M059J (cell line): ENCODE measurements around the gene TMEM223. TPM values are rescaled to one million over a fixed set of nuclear protein-coding genes. Genes with fewer than 3 reads are reported as not detected.
"Not testable (repeated sequence)": the region's sequence is repeated elsewhere in the genome, so short reads cannot be mapped to it uniquely, and the experiment has no call there.

Source experiments
- DNase-seq: peaks from one replicate; pipeline ENCODE4 v3.0.0-alpha.2; 2012; ENCODE audit warnings: low read depth
- total RNA-seq: library from RNA; depleted of rRNA; stranded (reverse); fragments of >200 nt; shearing (Covaris generic); gene quantifications from 2 replicates; pipeline ENCODE4 v1.2.3, GENCODE V29; 2014; rRNA removed

The TMEM223 gene, protein sequence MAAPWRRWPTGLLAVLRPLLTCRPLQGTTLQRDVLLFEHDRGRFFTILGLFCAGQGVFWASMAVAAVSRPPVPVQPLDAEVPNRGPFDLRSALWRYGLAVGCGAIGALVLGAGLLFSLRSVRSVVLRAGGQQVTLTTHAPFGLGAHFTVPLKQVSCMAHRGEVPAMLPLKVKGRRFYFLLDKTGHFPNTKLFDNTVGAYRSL
- 38.7 and 41.7 TPM in 2 replicates for total RNA-seq

DNA sequence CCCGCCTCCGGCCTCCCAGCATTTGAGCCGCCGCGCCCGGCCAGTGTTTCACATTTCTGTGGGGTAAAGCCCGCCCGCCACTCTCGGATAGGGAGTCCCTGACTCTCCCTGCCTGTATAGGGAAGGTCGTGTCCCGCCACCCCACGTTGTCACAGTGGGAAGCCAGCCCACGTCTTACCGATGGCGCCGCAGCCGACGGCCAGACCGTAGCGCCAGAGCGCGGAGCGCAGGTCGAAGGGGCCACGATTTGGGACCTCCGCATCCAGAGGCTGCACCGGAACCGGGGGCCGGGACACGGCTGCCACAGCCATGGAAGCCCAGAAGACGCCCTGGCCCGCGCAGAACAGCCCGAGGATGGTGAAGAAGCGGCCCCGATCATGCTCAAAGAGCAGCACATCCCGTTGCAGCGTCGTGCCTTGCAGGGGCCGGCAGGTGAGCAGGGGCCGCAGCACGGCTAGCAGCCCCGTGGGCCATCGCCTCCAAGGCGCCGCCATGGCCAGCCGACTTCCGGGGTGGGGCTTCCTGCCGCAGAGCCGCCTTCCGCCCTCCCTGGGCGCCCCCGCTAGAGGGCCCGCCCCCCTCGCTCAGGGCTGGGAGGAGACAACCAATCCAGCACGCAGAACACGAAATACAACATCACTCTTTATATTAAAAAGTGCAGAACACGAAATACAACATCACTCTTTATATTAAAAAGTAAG lies at the start of gene TMEM223:
TSS of gene TMEM223 (minus strand) at position 506 of the 701 bp plus-strand sequence. CDS start at position 494, 12 bp downstream.
- peak; percentile 82 for DNase-seq

DNA sequence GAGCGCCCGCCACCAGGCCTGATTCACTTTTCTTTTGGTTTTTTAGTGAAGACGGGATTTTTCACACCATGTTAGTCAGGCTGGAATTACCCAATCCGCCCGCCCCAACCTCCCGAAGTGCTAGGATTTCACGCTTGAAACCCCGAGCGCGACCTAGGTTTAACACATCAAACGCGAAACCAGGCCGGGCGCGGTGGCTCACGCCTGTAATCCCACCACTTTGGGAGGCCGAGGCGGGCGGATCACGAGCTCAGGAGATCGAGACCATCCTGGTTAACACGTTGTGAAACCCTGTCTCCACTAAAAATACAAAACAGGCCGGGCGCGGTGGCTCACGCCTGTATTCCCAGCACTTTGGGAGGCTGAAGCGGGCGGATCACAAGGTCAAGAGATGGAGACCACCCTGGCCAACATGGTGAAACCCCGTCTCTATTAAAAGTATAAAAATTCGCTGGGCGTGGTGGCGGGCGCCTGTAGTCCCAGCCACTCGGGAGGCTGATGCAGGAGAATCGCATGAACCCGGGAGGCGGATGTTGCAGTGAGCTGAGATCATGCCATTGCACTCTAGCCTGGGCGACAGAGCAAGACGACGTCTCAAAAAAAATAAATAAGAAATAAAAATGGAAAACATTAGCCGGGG lies 49.0 kb upstream of the TMEM223 start:
- DNase-seq, result peak; percentile 95

DNA sequence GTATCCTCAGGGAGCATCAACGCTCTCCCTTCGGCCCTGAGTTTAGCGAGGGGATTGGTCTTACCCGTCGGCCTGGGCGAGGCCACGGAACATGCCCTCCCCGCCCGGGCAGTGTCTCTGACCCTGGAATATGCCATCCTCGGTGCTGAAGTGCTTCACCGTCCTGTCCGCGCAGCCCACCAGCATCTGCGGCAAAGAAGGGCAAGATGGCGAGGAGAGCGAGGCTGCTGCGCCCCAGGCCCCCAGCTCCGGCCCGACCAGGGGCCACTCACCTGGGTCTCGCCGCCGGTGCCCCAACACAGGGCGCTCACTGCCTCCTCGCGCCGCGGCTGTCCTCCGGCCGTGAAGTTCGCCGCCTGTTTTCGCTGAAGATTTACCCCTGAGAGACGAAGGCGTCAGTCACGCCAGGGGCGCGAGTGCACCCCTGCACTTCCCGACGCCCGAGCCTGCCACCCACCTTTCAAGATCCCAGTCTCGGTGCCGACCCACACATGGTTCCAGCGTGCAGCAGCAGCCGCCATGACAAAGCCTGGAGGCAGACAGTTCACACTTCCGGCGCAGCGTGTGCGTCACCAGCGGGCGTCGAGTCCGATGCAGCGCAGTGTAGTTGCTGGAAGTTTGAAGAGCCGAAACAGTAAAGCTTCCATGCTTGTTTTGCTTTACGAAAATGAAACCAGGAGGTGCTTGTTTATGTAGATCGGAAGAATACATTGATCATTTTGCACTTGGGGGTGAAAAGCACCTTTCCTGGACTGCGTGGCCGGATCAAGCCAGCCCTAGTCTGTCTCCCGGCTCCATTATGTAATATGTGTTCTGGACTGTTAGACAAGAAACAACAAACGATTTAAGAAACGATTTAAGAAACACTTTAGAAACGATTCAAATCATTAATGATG lies 47.5 kb upstream of the TMEM223 start, which contains the start of gene WDR74:
TSS of gene WDR74 (minus strand) at position 541 of the 896 bp plus-strand sequence. CDS start at position 521, 20 bp downstream.
- DNase-seq, result peak; percentile 93

DNA sequence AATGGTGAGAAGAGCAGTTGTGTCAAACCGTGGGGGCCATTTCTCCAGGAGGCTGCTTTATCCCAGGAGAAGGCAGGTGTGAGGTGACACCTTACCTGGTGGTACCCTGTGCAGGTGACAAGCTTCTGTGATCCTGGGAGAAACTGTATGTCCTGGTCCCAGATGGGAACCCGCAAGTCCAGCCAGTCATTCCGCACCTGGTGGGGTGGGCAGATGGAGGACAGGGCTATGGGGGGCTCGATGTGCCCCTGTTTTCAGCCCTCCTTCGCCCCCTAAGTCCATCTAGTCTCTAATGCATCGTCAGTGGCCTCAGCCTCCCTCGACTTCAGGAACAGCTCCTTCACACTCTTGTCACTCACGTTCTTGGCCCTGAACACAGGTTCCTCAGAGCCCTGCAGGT lies 43.5 kb upstream of the TMEM223 start:
- DNase-seq, result no peak

DNA sequence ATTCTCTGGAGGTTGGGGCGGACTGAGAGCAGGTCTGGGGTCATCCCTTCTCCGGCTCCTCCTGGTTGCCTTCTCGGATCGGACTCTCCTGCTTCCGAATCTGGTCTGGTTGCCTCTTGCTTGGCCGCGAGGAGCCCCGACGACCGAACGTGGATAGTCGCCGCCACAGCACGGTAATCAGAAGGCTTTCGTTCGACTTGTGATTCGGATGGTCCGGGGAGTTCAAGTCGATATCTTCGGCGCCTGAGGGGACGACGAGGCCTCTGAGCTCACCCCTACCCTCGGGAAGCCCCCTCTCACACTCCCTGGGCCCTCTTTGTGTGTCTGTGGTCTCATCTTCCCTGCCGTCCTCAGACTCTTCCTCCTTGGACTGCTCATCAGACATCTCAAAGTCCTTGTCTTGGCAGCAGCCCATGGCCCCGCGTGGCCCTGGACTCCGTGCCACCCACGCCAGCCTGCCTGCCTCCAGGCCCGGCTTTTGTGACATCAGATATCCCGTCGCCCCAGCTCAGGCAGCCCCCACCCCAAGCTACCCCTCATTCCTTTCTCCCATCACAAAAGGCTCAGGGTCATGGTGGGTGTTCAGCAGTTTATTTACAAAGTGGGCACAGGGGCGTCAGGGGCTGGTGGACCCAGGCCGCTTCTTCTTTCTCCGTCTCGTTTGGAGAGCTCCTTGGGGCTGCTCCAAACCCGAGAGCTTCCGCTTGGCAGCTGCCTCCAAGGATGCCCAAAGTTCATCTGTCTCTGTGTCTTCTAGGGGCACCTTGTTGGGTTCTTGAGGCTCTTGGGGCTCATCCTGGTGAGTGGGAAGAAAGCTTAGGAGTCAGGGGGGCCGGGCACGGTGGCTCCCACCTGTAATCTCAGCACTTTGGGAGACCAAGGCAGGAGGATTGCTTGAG lies 40.8 kb upstream of the TMEM223 start, which contains the start of gene TEX54:
TSS of gene TEX54 (minus strand) at position 506 of the 899 bp plus-strand sequence.
- DNase-seq, result no peak

DNA sequence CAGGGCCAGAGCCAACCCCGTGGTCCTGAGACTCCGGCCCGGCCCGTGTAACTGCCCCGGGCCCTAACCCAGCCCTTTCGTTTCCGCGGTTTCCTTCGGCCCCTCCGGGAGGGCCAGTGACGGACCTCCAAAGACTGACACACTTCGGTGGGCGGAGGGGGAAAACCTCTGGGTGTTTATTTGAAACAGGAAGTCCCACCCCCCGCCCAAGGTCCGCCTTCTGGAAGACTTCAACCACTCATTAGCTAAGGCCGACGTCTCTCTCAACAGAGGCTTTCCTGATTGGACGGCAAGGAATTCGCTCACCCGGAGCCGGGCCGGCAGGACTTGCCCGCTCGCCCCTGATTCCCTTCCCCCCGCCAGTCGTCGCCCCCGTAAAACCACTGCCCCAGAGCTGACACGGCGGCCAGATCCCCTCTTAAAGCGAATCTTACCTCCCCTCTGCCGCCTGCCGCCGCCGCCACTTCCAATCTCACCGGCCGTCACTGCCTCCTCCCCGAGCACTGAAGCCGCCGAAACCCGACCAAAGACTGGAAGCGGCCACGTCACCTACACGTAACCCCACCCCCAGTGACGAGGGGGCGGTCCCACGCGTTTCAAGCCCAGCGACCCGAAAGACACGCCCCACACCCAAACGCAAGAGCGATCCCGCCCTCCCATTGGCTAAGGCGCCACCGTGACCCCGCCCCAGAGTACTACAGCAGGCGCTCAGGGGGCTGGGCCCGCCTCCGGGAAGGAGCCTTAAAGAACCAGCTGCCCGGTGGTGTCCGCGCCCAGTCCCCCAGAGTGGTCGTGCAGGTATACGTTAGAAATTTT lies 39.9 kb upstream of the TMEM223 start, which contains the start of gene STX5:
TSS of gene STX5 (minus strand) at position 532 of the 816 bp plus-strand sequence. CDS start 808 bp downstream, outside the sequence.
- peak; percentile 97 for DNase-seq

DNA sequence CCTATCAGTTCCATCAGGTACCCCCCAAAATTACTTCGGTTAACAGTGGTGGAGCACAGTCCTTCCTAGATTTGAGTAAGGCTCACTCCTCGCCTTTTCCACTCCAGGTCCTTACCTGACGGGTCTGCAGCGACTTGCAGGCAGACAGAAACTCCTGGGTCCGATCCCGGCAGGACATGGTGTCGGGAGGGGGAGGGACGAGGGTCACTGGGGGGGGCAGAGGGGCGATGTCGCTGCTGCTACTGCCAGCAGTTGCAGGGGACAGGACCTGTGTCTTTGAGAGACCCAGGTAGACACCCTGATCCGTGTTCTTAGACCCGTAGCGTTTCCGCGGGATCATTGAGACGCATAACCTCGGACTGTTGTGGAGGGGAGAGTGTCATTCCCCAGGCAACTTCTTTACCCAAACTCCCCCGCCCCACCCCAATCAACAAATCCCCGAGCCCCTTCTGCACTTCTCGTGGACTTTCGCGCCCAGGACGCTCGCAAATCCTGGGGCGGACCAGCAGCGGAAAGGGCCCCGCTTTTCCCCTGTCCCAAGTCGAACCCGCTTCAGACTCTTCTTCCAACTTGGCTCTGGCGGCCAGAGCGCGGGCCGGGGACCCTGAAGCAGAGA lies 39.2 kb upstream of the TMEM223 start:
- DNase-seq, result no peak

DNA sequence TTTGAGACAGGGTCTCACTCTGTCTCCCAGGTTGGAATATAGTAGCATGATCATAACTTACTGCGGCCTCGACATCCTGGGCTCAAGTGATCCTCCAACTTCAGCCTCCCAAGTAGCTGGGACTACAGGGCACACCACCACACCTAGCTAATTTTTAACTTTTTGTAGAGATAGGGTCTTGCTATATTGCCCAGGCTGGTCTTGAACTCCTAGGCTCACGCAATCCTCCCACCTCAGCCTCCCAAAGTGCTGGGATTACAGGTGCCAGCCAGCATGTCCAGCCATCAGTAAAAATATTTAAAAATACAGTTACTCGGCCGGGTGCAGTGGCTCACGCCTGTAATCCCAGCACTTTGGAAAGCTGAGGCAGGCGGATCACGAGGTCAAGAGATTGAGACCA lies 36.3 kb upstream of the TMEM223 start:
- not testable (repeated sequence) for DNase-seq

DNA sequence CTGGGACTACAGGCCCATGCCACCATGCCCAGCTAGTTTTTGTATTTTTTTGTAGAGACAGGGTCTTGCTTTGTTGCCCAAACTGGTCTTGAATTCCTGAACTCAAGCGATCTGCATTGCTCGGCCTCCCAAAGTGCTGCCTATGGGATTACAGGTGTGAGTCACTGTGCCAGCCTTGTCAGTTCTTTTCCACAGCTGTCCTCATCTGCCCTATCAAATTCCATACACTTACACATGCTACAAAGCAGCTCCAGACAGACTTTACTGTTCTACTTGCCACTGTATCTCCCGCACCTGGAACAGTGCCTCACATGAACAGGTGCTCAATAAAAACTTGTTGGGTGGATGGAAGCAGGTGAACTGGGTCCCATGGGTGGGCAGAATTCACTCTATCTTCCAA lies 31.9 kb upstream of the TMEM223 start:
- DNase-seq, result no peak

DNA sequence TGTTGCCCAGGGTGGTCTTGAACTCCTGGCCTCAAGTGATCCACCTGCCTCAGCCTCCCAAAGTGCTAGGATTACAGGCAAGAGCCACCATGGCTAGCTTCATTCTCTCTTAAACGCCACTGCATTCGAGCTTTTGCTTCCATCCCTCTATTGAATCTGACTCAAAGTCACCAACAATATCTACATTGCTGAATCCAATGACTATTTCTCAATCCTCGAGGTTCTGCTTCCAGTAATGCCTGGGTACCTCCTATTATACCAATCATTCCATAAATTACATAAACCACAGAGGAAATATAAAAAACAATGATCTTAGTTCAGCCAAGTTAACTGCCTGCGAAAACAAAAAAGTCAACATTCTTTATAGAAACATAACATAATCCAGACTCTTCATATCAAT lies 25.3 kb upstream of the TMEM223 start:
- DNase-seq, result no peak

DNA sequence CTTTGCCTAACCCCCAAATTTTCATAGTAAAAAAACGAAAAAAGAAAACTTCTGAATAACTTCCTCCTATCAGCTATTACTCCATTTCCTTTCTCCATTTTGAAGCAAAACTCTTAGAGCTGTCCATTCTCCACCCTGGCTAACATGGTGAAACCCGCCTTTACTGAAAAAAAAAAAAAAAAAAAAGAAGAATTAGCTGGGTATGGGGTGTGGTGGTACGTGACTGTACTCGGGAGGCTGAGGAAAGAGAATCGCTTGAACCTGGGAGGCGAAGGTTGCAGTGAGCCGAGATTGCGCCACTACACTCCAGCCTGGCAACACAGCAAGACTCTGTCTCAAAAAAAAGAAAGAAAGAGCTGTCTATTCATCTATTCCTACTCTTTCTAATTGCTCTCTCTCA lies 24.8 kb upstream of the TMEM223 start:
- no peak for DNase-seq

DNA sequence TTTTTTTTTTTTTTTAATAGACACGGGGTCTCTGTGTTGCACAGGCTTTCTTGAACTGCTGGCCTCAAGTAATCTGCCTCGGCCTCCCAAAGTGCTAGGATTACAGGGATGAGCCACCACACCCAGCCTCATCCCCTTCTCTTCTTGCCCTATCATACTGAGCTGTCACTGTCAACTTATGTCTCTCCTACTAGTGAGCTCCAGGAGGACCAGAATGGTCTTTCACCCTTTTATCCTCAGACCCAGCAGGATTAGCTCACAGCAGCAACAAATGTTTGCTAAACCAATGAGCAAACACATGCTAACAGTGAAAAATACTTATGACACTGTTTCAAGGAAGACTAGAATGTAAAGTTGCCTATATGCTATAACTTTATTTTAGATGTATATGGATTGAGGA lies 19.9 kb upstream of the TMEM223 start:
- DNase-seq, result no peak

DNA sequence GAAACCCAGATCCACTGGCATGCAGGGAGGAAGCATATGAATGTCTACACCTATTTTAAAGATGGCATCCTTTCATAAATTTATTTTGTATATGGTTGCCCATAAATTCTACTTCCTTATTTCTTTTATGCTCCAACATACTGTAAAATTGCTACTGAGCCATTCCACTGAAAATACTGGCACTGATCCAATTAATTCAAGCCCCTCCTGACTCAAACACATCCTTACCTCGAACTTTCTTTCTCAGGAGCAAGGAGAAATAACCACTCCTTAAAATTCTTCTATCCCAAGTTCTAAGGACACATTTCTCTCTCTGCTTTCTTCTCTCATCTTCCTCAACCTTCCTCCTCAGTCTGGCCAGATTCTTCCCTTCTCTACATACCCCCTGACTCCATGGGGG lies 18.9 kb upstream of the TMEM223 start:
- no peak for DNase-seq

DNA sequence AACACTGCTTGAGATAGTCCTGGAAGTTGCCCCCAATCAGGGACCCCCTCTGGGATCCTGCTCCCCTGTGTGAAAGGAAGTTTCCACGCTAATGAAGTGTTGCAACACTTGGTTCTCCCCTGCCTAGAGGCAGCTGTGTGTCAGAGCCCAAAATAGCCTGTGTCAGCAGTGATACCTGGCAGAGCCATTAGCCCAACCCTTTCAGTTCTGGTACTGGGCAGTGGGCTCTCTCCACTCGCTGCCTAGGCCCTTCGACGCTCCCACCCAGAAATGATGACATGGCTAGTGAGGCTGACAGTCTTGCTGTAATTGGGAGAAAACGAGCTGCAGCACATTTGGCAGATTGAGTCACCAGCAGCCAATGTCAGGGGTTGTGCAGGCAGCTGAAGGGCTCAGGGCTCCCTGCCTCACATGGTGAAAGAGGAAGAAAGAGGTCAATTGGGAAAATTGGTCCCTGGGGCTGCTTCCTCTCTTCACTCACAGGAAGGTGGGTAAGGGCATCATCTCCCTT lies 14.9 kb upstream of the TMEM223 start:
- DNase-seq, result peak; percentile 40

DNA sequence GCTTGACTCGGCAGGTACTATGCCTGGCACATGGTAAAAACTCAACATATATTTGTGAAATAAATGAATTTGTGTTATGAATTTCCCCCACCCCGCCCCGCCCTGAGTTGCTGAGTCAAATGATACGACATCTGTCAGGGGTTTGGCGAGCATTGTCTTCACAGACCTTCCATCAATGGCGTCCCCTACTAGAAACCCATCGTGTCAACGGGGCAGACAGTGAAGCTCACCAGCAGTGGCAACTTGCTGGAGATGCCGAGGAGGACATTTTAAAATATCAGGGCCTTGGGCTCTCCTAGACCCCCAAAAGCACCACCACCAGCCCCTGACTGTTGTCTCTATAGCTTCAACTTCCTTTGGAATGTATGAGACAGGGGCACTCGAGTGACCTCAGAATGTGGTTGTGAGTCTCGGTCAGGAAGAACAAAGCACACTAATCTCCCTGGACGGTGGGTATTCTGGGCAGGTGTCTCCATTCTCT lies 14.2 kb upstream of the TMEM223 start:
- DNase-seq, result peak; percentile 61

DNA sequence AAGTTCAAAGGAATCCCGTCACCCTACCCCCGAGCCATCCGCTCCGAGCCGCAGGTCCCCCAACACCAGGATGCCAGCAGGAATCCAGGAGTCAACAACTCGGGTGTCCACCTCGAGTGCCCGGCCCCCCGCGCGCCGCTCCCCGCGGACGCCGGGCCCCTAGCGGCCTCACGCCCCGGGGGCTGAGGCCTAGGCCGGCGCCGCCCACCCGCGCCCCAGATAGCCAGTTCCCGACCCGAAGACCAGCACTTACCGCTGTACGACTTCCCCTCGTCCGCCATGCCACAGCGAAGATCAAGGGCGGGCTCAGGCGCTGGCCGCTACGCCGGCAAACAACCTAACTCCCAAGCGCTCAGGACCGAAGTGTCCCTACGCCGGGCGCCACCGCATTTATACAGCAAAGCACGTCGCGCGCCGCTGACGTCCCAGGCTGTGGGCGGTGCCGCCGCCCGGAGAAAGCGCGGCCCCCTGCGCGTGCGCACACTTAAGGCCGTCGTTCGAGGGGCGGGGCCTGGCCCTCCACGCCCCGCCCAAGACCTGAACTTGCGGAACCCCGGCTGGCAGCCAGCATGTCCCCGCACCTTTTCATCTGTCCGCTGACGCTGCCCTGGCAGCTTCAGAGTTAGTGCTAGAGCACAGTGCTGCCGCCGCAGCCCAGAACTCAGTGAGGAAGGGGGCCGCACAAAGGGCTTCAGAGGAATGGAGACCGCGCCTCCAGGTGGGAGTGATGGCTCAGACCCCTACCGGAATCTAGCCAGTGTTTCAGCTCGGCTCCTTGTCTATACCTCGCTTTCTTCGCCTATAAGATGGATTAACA lies 13.5 kb upstream of the TMEM223 start, which contains the start of gene NXF1:
TSS of gene NXF1 (minus strand) at position 365 of the 817 bp plus-strand sequence. CDS start at position 281, 84 bp downstream.
- peak; percentile 90 for DNase-seq

DNA sequence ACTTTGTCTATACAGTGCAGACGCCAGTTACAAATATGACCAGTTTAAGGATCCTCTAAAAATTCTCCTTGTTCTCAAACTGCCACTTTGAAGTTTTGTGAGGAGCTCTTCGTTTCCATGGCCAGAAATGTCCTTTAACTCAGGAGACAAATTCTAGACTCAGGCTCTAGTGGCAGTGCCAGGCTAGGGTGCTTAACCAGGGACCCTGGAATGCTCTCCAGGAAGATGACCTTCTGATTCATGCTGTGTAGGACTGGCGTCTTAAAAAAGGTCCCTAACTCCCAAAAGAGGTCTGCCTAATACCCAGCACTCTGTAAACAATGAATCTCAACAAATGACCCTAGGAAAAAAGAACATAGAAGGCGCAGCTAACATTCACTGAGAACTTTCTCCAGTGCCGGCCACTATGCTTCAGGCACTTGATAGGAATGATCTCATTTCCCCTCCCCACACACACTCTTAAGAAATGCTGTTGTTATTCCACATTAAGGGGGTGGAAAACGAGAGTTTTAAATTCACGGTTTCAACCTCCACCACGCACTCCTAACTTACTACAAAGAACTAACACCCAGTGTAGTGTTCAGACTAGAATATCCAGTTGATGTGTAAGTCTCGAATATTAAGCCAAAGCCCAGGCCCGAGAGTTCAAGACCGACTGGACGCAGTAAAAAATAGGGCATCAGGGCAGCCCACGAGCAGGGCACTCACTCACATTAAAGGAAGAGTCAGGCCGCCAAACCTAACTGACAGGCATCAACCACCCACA lies 12.7 kb upstream of the TMEM223 start:
- DNase-seq, result peak; percentile 53
